ENCODE data around the gene COPG2.
"Not testable (repeated sequence)": the region's sequence is repeated elsewhere in the genome, so short reads cannot be mapped to it uniquely, and the experiment has no call there.

The COPG2 gene

GRCh38 chr7:130606161-130606560, 62.4 kb downstream of the COPG2 start:
- Histone ChIP-seq H3K4me1 (ENCODE audit: control insufficient read depth, insufficient read depth, low read length) (no peaks in the 10 kb centered on the region), H3K9ac (ENCODE audit: low read length) (no peak overlapping the region), H3K9me3 (ENCODE audit: control insufficient read depth, low read length) (no peaks in the 10 kb centered on the region), H3K27me3 (ENCODE audit: control insufficient read depth, insufficient read depth, low read length) (no peaks in the 10 kb centered on the region), H3K36me3 (ENCODE audit: control insufficient read depth, insufficient read depth, low read length) (no peaks in the 10 kb centered on the region), H3K4me3 (ENCODE audit: low read length) (no peak overlapping the region)

DNA sequence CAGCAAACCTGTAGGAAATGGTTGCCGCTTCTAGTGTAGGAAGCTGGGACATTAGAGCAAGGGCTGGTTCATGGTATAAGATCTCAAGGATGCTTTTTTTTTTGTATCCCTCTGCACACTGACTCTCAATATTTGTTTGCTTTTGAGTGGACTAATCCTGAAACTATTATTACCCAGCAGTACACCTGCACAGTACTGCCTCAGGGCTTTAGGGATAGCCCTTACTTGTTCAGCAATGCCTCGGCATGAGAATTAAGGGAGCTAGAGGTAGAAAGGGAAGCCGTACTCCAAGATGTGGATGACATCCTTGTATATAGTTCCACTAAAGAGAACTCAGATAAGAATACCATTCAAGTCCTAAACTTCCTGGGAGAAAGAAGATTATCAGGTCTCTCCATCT, 70.5 kb downstream of the COPG2 start:
- H3K9ac ChIP-seq (ENCODE audit: low read length), result no peak overlapping the region
- no peak overlapping the region for H3K4me3 ChIP-seq (ENCODE audit: low read length)
- no peaks in the 10 kb centered on the region for H3K36me3 ChIP-seq (ENCODE audit: control insufficient read depth, insufficient read depth, low read length)
- H3K27me3 ChIP-seq (ENCODE audit: control insufficient read depth, insufficient read depth, low read length), result no peaks in the 10 kb centered on the region
- H3K4me1 ChIP-seq (ENCODE audit: control insufficient read depth, insufficient read depth, low read length), result no peaks in the 10 kb centered on the region
- no peaks in the 10 kb centered on the region for H3K9me3 ChIP-seq (ENCODE audit: control insufficient read depth, low read length)

DNA sequence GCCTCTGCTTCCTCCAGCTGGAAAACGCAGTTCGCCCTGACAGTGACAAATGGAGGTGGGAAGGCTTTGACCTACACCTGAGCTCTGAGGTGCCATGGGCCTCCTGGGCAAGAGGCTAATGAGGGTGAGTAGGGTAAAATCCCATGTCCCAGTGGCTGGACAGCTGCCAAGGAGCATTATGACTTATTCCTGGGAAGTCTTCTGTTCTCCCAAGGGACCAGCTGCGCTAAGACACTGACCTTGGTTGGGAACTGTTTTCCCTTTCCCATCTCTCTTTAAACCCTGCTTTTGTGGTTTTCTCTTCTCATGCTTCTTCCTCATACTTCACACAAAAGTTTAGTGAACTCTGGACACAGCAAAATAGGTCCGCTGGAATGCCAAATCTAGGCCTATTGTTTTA, 72.6 kb downstream of the COPG2 start:
- H3K27me3 ChIP-seq (ENCODE audit: control insufficient read depth, insufficient read depth, low read length), result no peaks in the 10 kb centered on the region
- no peaks in the 10 kb centered on the region for H3K9me3 ChIP-seq (ENCODE audit: control insufficient read depth, low read length)
- H3K4me3 ChIP-seq (ENCODE audit: low read length), result no peak overlapping the region
- H3K4me1 ChIP-seq (ENCODE audit: control insufficient read depth, insufficient read depth, low read length), result no peaks in the 10 kb centered on the region
- H3K36me3 ChIP-seq (ENCODE audit: control insufficient read depth, insufficient read depth, low read length), result no peaks in the 10 kb centered on the region
- no peak overlapping the region for H3K9ac ChIP-seq (ENCODE audit: low read length)

- Histone ChIP-seq H3K4me1 (ENCODE audit: control insufficient read depth, insufficient read depth, low read length) (no peaks in the 10 kb centered on the region), H3K4me3 (ENCODE audit: low read length) (no peak overlapping the region), H3K9ac (ENCODE audit: low read length) (no peak overlapping the region), H3K36me3 (ENCODE audit: control insufficient read depth, insufficient read depth, low read length) (no peaks in the 10 kb centered on the region), H3K27me3 (ENCODE audit: control insufficient read depth, insufficient read depth, low read length) (no peaks in the 10 kb centered on the region), H3K9me3 (ENCODE audit: control insufficient read depth, low read length) (no peaks in the 10 kb centered on the region)
Observed at GRCh38 chr7:130593033-130593432, 75.5 kb downstream of the COPG2 start.

DNA sequence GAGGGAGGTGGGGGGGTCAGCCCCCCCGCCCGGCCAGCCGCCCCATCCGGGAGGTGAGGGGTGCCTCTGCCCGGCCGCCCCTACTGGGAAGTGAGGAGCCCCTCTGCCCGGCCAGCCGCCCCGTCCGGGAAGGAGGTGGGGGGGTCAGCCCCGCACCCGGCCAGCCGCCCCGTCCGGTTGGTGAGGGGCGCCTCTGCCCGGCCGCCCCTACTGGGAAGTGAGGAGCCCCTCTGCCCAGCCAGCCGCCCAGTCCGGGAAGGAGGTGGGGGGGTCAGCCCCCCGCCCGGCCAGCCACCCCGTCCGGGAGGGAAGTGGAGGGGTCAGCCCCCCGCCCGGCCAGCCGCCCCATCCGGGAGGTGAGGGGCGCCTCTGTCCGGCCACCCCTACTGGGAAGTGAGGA, 77.1 kb downstream of the COPG2 start:
- not testable (repeated sequence) for H3K4me1 ChIP-seq (ENCODE audit: control insufficient read depth, insufficient read depth, low read length); H3K9me3 ChIP-seq (ENCODE audit: control insufficient read depth, low read length); H3K9ac ChIP-seq (ENCODE audit: low read length); H3K36me3 ChIP-seq (ENCODE audit: control insufficient read depth, insufficient read depth, low read length); H3K27me3 ChIP-seq (ENCODE audit: control insufficient read depth, insufficient read depth, low read length); H3K4me3 ChIP-seq (ENCODE audit: low read length)

DNA sequence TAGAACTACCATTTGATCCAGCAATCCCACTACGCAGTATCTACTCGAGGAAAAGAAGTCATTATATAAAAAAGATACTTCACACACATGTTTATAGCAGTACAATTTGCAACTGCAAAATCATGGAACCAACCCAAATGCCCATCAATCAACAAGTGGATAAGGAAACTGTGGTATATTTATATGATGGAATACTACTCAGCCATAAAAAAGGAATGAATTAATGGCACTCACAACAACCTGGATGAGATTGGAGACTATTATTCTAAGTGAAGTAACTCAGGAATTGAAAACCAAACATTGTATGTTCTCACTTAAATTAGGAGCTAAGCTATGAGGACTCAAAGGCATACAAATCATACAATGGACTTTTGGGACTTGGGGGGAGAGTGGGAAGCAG, 82.6 kb downstream of the COPG2 start:
- H3K27me3 ChIP-seq (ENCODE audit: control insufficient read depth, insufficient read depth, low read length); H3K4me1 ChIP-seq (ENCODE audit: control insufficient read depth, insufficient read depth, low read length): not testable (repeated sequence)

DNA sequence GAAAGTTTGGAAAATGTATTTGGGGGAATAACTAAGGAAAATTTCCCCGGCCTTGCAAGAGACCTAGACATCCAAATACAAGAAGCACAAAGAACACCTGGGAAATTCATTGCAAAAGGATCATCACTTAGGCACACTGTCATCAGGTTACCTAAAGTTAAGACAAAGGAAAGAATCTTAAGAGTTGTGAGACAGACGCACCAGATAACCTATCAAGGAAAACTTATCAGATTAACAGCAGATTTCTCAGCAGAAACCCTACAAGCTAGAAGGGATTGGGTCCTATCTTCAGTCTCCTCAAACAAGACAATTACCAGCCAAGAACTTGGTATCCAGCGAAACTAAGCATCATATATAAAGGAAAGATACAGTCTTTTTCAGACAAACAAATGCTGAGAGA, 93.4 kb downstream of the COPG2 start:
- not testable (repeated sequence) for H3K9me3 ChIP-seq (ENCODE audit: control insufficient read depth, low read length); H3K27me3 ChIP-seq (ENCODE audit: control insufficient read depth, insufficient read depth, low read length); H3K9ac ChIP-seq (ENCODE audit: low read length); H3K4me3 ChIP-seq (ENCODE audit: low read length); H3K36me3 ChIP-seq (ENCODE audit: control insufficient read depth, insufficient read depth, low read length); H3K4me1 ChIP-seq (ENCODE audit: control insufficient read depth, insufficient read depth, low read length)

More for the DNA sequence above, 82.6 kb downstream of the COPG2 start:
- H3K36me3 ChIP-seq (ENCODE audit: control insufficient read depth, insufficient read depth, low read length); H3K9ac ChIP-seq (ENCODE audit: low read length); H3K4me3 ChIP-seq (ENCODE audit: low read length); H3K9me3 ChIP-seq (ENCODE audit: control insufficient read depth, low read length): not testable (repeated sequence)

DNA sequence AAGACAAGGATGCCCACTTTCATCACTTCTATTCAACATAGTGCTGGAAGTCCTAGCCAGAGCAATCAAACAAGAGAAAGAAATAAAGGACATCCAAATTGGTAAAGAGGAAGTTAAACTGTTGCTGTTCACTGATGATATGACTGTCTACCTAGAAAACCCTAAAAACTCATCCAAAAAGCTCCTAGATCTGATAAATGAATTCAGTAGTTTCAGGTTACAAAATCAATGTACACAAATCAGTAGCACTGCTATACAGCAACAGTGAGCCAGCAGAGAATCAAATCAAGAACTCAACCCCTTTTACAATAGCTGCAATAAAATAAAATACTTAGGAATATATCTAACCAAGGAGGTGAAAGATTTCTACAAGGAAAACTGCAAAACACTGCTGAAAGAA, 98.4 kb downstream of the COPG2 start:
- not testable (repeated sequence) for H3K27me3 ChIP-seq (ENCODE audit: control insufficient read depth, insufficient read depth, low read length); H3K4me1 ChIP-seq (ENCODE audit: control insufficient read depth, insufficient read depth, low read length); H3K9me3 ChIP-seq (ENCODE audit: control insufficient read depth, low read length); H3K4me3 ChIP-seq (ENCODE audit: low read length); H3K36me3 ChIP-seq (ENCODE audit: control insufficient read depth, insufficient read depth, low read length); H3K9ac ChIP-seq (ENCODE audit: low read length)

DNA sequence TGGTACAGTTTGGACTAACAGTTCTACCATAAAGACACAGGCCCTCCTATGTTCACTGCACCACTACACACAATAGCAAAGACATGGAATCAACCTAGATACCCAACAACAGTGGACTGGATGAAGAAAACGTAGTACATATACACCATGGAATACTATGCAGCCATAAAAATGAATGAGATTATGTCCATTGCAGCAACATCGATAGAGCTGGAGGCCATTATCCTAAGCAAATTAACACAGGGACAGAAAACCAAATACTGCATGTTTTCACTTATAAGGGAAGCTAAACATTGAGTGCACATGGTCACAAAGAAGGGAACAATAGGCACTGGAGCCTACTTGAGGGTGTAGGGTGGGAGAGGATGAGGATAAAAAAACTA, 101.7 kb downstream of the COPG2 start:
- H3K9ac ChIP-seq (ENCODE audit: low read length), result no peak overlapping the region
- H3K4me3 ChIP-seq (ENCODE audit: low read length), result no peak overlapping the region
- H3K27me3 ChIP-seq (ENCODE audit: control insufficient read depth, insufficient read depth, low read length), result no peaks in the 10 kb centered on the region
- no peaks in the 10 kb centered on the region for H3K36me3 ChIP-seq (ENCODE audit: control insufficient read depth, insufficient read depth, low read length)
- no peaks in the 10 kb centered on the region for H3K4me1 ChIP-seq (ENCODE audit: control insufficient read depth, insufficient read depth, low read length)
- no peaks in the 10 kb centered on the region for H3K9me3 ChIP-seq (ENCODE audit: control insufficient read depth, low read length)

DNA sequence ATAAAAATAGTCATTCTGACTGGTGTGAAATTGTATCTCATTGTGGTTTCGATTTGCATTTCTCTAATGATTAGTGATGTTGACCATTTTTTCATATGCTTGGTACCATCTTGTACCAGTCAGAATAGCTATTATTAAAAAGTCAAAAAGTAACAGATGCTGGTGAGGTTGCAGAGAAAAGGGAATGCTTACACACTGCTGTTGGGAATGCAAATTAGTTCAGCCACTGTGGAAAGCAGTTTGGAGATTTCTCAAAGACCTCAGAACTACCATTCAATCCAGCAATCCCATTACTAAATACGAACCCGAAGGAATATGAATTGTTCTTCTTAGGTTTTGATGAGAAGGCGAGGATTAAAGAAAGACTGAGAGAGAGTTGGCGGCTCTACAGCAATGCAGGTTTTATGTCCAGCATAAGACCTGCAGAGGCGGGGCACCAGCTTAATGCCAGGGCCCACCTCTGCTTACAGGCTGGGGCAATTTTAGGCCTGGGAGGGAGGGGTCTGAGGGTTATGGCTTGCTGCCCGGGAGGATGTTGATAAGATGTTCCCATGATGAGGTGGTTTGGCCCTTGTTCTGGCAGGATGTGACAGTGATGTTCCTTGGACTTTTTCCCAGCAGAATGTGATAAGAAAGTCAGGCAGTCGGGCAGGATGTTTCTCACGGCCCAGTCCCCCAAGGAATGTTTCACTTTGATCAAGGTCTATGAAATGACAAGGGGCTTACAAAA, 102.2 kb downstream of the COPG2 start:
- no peak overlapping the region for H3K9ac ChIP-seq (ENCODE audit: low read length)
- no peaks in the 10 kb centered on the region for H3K27me3 ChIP-seq (ENCODE audit: control insufficient read depth, insufficient read depth, low read length)
- no peak overlapping the region for H3K4me3 ChIP-seq (ENCODE audit: low read length)

DNA sequence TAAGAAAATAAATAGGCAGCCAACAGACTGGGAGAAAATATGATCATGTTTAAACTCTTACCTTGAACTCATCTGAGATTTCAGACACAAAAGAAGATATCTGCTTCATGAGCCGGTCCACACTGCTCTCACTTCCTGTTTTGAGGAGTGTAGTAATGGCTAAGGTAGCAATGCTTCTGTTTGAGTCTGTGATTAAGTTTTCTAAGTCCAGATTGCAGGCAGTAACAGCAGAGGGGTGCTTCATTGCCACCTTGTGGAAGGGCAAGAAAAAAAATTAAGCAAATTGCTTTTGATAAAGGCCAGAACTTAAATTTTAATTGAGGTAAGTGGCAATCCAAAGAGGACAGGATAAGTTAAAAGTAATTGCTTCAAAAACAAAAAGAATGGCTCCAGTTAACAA, 107.6 kb downstream of the COPG2 start:
- Histone ChIP-seq H3K9me3 (ENCODE audit: control insufficient read depth, low read length) (no peaks in the 10 kb centered on the region), H3K27me3 (ENCODE audit: control insufficient read depth, insufficient read depth, low read length) (no peaks in the 10 kb centered on the region), H3K4me1 (ENCODE audit: control insufficient read depth, insufficient read depth, low read length) (no peaks in the 10 kb centered on the region), H3K36me3 (ENCODE audit: control insufficient read depth, insufficient read depth, low read length) (no peaks in the 10 kb centered on the region), H3K9ac (ENCODE audit: low read length) (no peak overlapping the region), H3K4me3 (ENCODE audit: low read length) (no peak overlapping the region)

More for the DNA sequence above, 102.2 kb downstream of the COPG2 start:
- no peaks in the 10 kb centered on the region for H3K36me3 ChIP-seq (ENCODE audit: control insufficient read depth, insufficient read depth, low read length)
- no peaks in the 10 kb centered on the region for H3K4me1 ChIP-seq (ENCODE audit: control insufficient read depth, insufficient read depth, low read length)
- H3K9me3 ChIP-seq (ENCODE audit: control insufficient read depth, low read length), result no peaks in the 10 kb centered on the region

- Histone ChIP-seq H3K9me3 (ENCODE audit: control insufficient read depth, low read length) (no peaks in the 10 kb centered on the region), H3K4me1 (ENCODE audit: control insufficient read depth, insufficient read depth, low read length) (no peaks in the 10 kb centered on the region), H3K4me3 (ENCODE audit: low read length) (no peak overlapping the region), H3K27me3 (ENCODE audit: control insufficient read depth, insufficient read depth, low read length) (no peaks in the 10 kb centered on the region), H3K36me3 (ENCODE audit: control insufficient read depth, insufficient read depth, low read length) (no peaks in the 10 kb centered on the region), H3K9ac (ENCODE audit: low read length) (no peak overlapping the region)
Observed at GRCh38 chr7:130559184-130559583, 109.4 kb downstream of the COPG2 start.

DNA sequence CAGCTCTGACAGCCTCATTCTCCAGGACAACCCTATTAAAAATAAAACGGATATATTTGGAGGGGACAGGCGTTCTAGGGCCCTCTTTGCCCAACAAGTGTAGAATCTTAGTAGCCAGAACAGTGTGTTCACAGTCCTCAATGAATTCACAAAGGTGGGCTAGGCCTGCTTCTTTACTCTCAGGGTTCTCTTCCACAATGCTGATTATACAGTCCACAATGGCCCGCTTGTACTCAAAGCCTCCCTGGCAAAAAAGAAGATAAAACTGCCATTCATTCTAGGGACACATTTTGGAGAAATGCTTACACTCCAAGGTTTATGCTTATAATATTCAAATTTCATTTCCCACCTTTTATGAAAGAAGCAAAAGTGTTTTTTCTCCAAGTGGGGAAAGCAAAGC, 114.1 kb downstream of the COPG2 start:
- no peak overlapping the region for H3K4me3 ChIP-seq (ENCODE audit: low read length)
- no peaks in the 10 kb centered on the region for H3K27me3 ChIP-seq (ENCODE audit: control insufficient read depth, insufficient read depth, low read length)
- H3K9me3 ChIP-seq (ENCODE audit: control insufficient read depth, low read length), result no peaks in the 10 kb centered on the region

More for the DNA sequence above, 114.1 kb downstream of the COPG2 start:
- H3K9ac ChIP-seq (ENCODE audit: low read length), result no peak overlapping the region
- H3K4me1 ChIP-seq (ENCODE audit: control insufficient read depth, insufficient read depth, low read length), result no peaks in the 10 kb centered on the region
- no peaks in the 10 kb centered on the region for H3K36me3 ChIP-seq (ENCODE audit: control insufficient read depth, insufficient read depth, low read length)

Data from mucosa of stomach (tissue), 1 donor.